Measurements from ENCODE around the gene P3R3URF. TPM values are rescaled to one million over a fixed set of nuclear protein-coding genes. Genes with fewer than 3 reads are reported as not detected.

The P3R3URF gene
- total and polyA plus RNA-seq, 9 of the 15 experiments (the other 6 are each of a cell fraction or from before 2014, with no cell fraction given): not detected

DNA sequence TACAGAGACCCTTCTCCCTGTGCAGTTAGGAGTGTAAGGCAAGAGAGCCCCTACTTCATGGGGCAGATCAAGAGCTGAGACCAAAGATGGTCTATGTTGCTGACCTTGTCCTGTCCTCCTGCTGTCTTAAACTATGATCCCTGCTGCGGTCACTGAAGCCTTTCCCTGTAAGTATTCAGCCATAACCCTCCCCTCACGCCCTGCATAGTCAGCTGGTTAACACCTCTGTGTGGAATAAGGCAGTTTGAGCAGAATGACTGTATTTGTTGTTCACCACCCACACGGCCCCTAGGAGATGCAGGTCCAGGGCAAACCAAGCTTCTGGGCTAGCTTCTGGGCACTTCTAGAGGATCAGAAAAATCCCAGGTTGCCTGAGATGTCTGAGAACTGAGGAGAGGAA, 1.0 kb downstream of the P3R3URF start:
- Histone ChIP-seq H2AFZ (ENCODE audit: low read depth, low read length) (peak overlapping the region; percentile 76), H3K4me2 (ENCODE audit: insufficient read depth, low read length) (peak overlapping the region; percentile 2; the same call in 1 of the 2 replicates), H3K27ac (ENCODE audit: extremely low read depth, low read depth, low read length) (no peak overlapping the region), H3K4me1 (replicated peaks in 1 of 2; ENCODE audit: control insufficient read depth in 2 of 2, insufficient read depth in 2 of 2, low read length in 2 of 2) (peaks cover 35 to 36% of the 10 kb centered on the region in 2 experiments), H3K79me2 (ENCODE audit: control insufficient read depth, insufficient read depth, low read length) (no peaks in the 10 kb centered on the region), H4K20me1 (replicated peaks; ENCODE audit: control insufficient read depth, insufficient read depth, low read length) (no peaks in the 10 kb centered on the region), H3K27me3 (ENCODE audit: control insufficient read depth in 2 of 2, insufficient read depth in 2 of 2, low read length in 2 of 2) (0 out of 5 replicates have a peak, but pooled peaks cover 0 to 6% of the 10 kb centered on the region in 2 experiments), H3K36me3 (ENCODE audit: control insufficient read depth, insufficient read depth, low read length) (no peaks in the 10 kb centered on the region), H3K9me3 (replicated peaks; ENCODE audit: control insufficient read depth, insufficient read depth, low read depth, low read length) (no peaks in the 10 kb centered on the region), H3K9me1 (ENCODE audit: control insufficient read depth, insufficient read depth, low read length) (no peaks in the 10 kb centered on the region), H3K9ac (ENCODE audit: insufficient read depth in 1 of 2, low read depth in 2 of 2, low read length in 2 of 2) (peak overlapping the region in 1 of 2 experiments; percentile 57; a peak in 1 of 4 replicates), H3K4me3 (no peak overlapping the region)
- 26% methylated on average over 3 of the region's 3 CpGs for WGBS (ENCODE audit: insufficient coverage, low coverage, missing lambda C conversion rate)
- no peak for FAIRE-seq
- intact Hi-C loops (cut with micrococcal nuclease): loop anchor here (10.0 kb wide), 1 partner anchor 290 kb away; no protein-coding TSS in a partner anchor
- BruUV-seq (replicated peaks): no TSS peak
- in situ Hi-C loops (cut with MboI): loop anchor here (5.0 to 25.0 kb wide), 2 partner anchors 138 to 538 kb away; no protein-coding TSS in a partner anchor
- ATAC-seq: peak; percentile 2; the same call in 2 of the 3 replicates
- no peak for DNase-seq (ENCODE audit: extremely low read depth in 1 of 4, low spot score in 3 of 4)
- ChIA-PET CTCF (ENCODE audit: low intra/inter-chr PET ratio) (interaction anchor here (3.0 kb wide), 1 partner anchor 138 kb away, joined by 24 read pairs; no protein-coding TSS in a partner anchor), POLR2A (interaction anchor here (0.6 to 1.9 kb wide), 8 partner anchors 9 to 144 kb away, joined by 3 to 7 read pairs (median 4); partner anchors contain the start of gene RAD54L)
- TF ChIP-seq POLR2AphosphoS2 (IDR thresholded peaks at IDR 0.05; ENCODE audit: low read length) (no peak), NRF1 (conservative IDR thresholded peaks at IDR 0.05 in 1 of 2, IDR thresholded peaks at IDR 0.05 in 1 of 2) (no peak), KLF6 (CRISPR knock-in tag; IDR thresholded peaks at IDR 0.05; ENCODE audit: borderline replicate concordance) (no peak), L3MBTL2 (IDR thresholded peaks at IDR 0.05) (peak; percentile 41; the same call in 1 of the 2 replicates)
- TF ChIP-seq, protein P1, sequence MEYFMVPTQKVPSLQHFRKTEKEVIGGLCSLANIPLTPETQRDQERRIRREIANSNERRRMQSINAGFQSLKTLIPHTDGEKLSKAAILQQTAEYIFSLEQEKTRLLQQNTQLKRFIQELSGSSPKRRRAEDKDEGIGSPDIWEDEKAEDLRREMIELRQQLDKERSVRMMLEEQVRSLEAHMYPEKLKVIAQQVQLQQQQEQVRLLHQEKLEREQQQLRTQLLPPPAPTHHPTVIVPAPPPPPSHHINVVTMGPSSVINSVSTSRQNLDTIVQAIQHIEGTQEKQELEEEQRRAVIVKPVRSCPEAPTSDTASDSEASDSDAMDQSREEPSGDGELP (CRISPR knock-in tag; IDR thresholded peaks at IDR 0.05; ENCODE audit: borderline replicate concordance): 0 out of 2 replicates have a peak, but pooled peaks have one; percentile 31
